Measurements from ENCODE around the gene NRG2.

GRCh38 chr5:139904566-139904815 lies 138.6 kb downstream of the NRG2 start:
- TF ChIP-seq EZH2 (IDR thresholded peaks at IDR 0.05; ENCODE audit: borderline replicate concordance, low read depth, low read length, severe bottlenecking) (peak; percentile 6), POLR2A (IDR thresholded peaks at IDR 0.05; ENCODE audit: low read depth, low read length) (no peak), CTCF (IDR thresholded peaks at IDR 0.05; ENCODE audit: extremely low read depth in 1 of 2, insufficient read depth in 1 of 2, low read depth in 1 of 2, low read length in 2 of 2) (no peak), MAX (IDR thresholded peaks at IDR 0.05; ENCODE audit: insufficient read depth, insufficient read length) (no peak), POLR2AphosphoS5 (IDR thresholded peaks at IDR 0.05; ENCODE audit: insufficient read depth, low read depth, low read length) (no peak)

Measured in endothelial cell of umbilical vein (primary cell).